ENCODE results near the gene SMPD2. TPM values are rescaled to one million over a fixed set of nuclear protein-coding genes. Genes with fewer than 3 reads are reported as not detected.

SMPD2 gene
- total and polyA plus RNA-seq, 9 of the 15 experiments (the other 6 are each of a cell fraction or from before 2014, with no cell fraction given), result 0.13 to 21.8 (median 18.3) TPM

- Histone ChIP-seq H3K4me3 (peak overlapping the region; percentile 20; the same call in 1 of the 2 replicates), H3K9ac (ENCODE audit: insufficient read depth in 1 of 2, low read depth in 2 of 2, low read length in 2 of 2) (peak overlapping the region in 1 of 2 experiments; percentile 49; a peak in 1 of 4 replicates)
- WGBS (ENCODE audit: insufficient coverage, low coverage, missing lambda C conversion rate), result 78% methylated on average over 7 of the region's 7 CpGs
These were observed 40.5 kb downstream of the SMPD2 start for GRCh38 chr6:109480993-109481480.

DNA sequence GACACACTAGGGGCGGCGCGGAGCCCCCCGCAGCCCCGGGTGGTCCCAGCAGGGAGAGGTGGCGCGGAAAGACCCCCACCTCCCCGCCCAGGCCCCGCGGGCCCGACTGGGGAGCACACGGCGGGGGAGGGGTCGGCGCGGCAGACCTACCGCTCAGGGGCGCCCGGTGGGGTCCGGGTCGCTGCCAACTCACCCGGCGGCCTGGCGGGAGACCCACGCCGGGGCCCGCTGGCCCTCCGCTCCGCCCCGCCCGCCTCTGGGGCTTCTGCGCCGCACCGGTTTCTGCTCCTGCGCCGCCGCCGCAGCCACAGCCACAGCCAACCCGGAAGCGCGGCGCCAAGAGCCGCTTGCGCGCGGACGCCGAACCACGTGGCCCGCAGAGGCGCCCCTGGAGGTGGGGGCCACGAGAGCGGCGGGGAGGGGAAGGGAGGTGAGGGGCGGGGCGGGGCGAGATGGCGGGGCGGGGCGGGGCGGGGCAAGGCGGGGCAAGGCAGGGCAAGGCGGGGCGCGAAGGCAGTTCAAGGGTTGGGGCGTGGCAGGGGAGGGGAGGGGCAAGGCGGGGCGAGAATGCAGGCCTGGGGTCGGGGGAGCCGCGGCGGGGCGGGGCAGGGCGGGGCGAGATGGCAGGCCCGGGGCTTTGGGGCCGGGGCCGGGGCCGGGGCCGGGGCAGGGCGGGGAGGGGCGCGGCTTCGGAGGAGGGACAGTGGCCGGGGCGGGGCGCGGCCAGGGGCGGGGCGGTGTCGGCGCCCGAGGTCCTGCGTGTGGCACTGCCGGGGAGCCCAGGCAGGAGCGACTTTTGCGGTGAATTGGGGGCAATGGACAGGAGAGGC is 42.6 kb downstream of the SMPD2 start, which contains the start of gene ZBTB24:
TSS of gene ZBTB24 (minus strand) at position 315 of the 830 bp plus-strand sequence. CDS start 1,193 bp downstream, outside the sequence.
- intact Hi-C loops (cut with micrococcal nuclease), result no loop called here
- H3K4me1 ChIP-seq (replicated peaks in 1 of 2; ENCODE audit: control insufficient read depth in 2 of 2, insufficient read depth in 2 of 2, low read length in 2 of 2), result peaks cover 22 to 29% of the 10 kb centered on the region in 2 experiments
- H4K20me1 ChIP-seq (replicated peaks; ENCODE audit: control insufficient read depth, insufficient read depth, low read length), result no peaks in the 10 kb centered on the region
- ChIA-PET POLR2A (interaction anchor here (1.2 to 1.4 kb wide), 5 partner anchors 8 to 38 kb away, joined by 3 to 7 read pairs (median 6); partner anchors contain the start of gene MICAL1), CTCF (ENCODE audit: low intra/inter-chr PET ratio) (interaction anchor here (0.7 kb wide), 1 partner anchor 175 kb away, joined by 3 read pairs; no protein-coding TSS in a partner anchor)
- peak within 1 kb of the TSS; percentile 71 to 95 for H3K9ac ChIP-seq (ENCODE audit: insufficient read depth in 1 of 2, low read depth in 2 of 2, low read length in 2 of 2)
- H3K9me3 ChIP-seq (replicated peaks; ENCODE audit: control insufficient read depth, insufficient read depth, low read depth, low read length), result no peaks in the 10 kb centered on the region
- DNase-seq (ENCODE audit: extremely low read depth in 1 of 4, low spot score in 3 of 4), result peak; percentile 94 to 97 (median 97)
- no peak for FAIRE-seq
- H3K27ac ChIP-seq (ENCODE audit: extremely low read depth, low read depth, low read length), result peak within 1 kb of the TSS; percentile 81
- ATAC-seq, result peak; percentile 93
- in situ Hi-C loops (cut with MboI), result no loop called here
- no peaks in the 10 kb centered on the region for H3K27me3 ChIP-seq (ENCODE audit: control insufficient read depth in 2 of 2, insufficient read depth in 2 of 2, low read length in 2 of 2)
- H2AFZ ChIP-seq (ENCODE audit: low read depth, low read length), result peak within 1 kb of the TSS; percentile 98
- WGBS (ENCODE audit: insufficient coverage, low coverage, missing lambda C conversion rate), result under 1% methylated on average over 46 of the region's 97 CpGs
- no peaks in the 10 kb centered on the region for H3K9me1 ChIP-seq (ENCODE audit: control insufficient read depth, insufficient read depth, low read length)
- H3K79me2 ChIP-seq (ENCODE audit: control insufficient read depth, insufficient read depth, low read length), result peaks cover 47% of the 10 kb centered on the region
- no TSS peak for BruUV-seq (replicated peaks)
- H3K4me3 ChIP-seq, result peak within 1 kb of the TSS; percentile 85
- peak within 1 kb of the TSS; percentile 88 for H3K4me2 ChIP-seq (ENCODE audit: insufficient read depth, low read length)
- peaks cover 33% of the 10 kb centered on the region for H3K36me3 ChIP-seq (ENCODE audit: control insufficient read depth, insufficient read depth, low read length)
- TF ChIP-seq MAZ (CRISPR knock-in tag; conservative IDR thresholded peaks at IDR 0.05 in 1 of 2, IDR thresholded peaks at IDR 0.05 in 1 of 2) (peak; percentile 95 to 96), DPF2 (IDR thresholded peaks at IDR 0.05) (no peak), MLX (CRISPR knock-in tag; conservative IDR thresholded peaks at IDR 0.05) (no peak), KDM5B (IDR thresholded peaks at IDR 0.05; ENCODE audit: insufficient replicate concordance, low read depth, low read length) (peak; percentile 63), SIN3B (IDR thresholded peaks at IDR 0.05; ENCODE audit: low read depth) (peak; percentile 41; the same call in 1 of the 2 replicates), KHSRP (IDR thresholded peaks at IDR 0.05) (no peak)
- TF ChIP-seq, protein P1, sequence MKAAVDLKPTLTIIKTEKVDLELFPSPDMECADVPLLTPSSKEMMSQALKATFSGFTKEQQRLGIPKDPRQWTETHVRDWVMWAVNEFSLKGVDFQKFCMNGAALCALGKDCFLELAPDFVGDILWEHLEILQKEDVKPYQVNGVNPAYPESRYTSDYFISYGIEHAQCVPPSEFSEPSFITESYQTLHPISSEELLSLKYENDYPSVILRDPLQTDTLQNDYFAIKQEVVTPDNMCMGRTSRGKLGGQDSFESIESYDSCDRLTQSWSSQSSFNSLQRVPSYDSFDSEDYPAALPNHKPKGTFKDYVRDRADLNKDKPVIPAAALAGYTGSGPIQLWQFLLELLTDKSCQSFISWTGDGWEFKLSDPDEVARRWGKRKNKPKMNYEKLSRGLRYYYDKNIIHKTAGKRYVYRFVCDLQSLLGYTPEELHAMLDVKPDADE (conservative IDR thresholded peaks at IDR 0.05; ENCODE audit: control insufficient read depth, low read depth, low read length), result 0 out of 2 replicates have a peak, but pooled peaks have one; percentile 60

More at GRCh38 chr6:109480993-109481480, 40.5 kb downstream of the SMPD2 start:
- TF ChIP-seq CEBPG (CRISPR knock-in tag; IDR thresholded peaks at IDR 0.05), result 0 out of 2 replicates have a peak, but pooled peaks have one; percentile 26
- no peak for TF ChIP-seq CEBPG (tag; conservative IDR thresholded peaks at IDR 0.05 in 1 of 2, IDR thresholded peaks at IDR 0.05 in 1 of 2)
- TF ChIP-seq MTF1 (CRISPR knock-in tag; IDR thresholded peaks at IDR 0.05; ENCODE audit: borderline replicate concordance), result no peak
- DNase-seq (ENCODE audit: extremely low read depth in 1 of 4, low spot score in 3 of 4), result no peak
- in situ Hi-C loops (cut with MboI), result no loop called here
- Histone ChIP-seq H4K20me1 (replicated peaks; ENCODE audit: control insufficient read depth, insufficient read depth, low read length) (0 out of 2 replicates have a peak, but pooled peaks cover 3% of the 10 kb centered on the region), H3K27ac (ENCODE audit: extremely low read depth, low read depth, low read length) (no peak overlapping the region), H3K4me1 (replicated peaks in 1 of 2; ENCODE audit: control insufficient read depth in 2 of 2, insufficient read depth in 2 of 2, low read length in 2 of 2) (peaks cover 26 to 34% of the 10 kb centered on the region in 2 experiments), H3K27me3 (ENCODE audit: control insufficient read depth in 2 of 2, insufficient read depth in 2 of 2, low read length in 2 of 2) (no peaks in the 10 kb centered on the region), H3K9me3 (replicated peaks; ENCODE audit: control insufficient read depth, insufficient read depth, low read depth, low read length) (no peaks in the 10 kb centered on the region), H3K4me2 (ENCODE audit: insufficient read depth, low read length) (peak overlapping the region; percentile 50; the same call in 1 of the 2 replicates), H3K36me3 (ENCODE audit: control insufficient read depth, insufficient read depth, low read length) (peaks cover 52% of the 10 kb centered on the region), H3K9me1 (ENCODE audit: control insufficient read depth, insufficient read depth, low read length) (no peaks in the 10 kb centered on the region), H3K79me2 (ENCODE audit: control insufficient read depth, insufficient read depth, low read length) (peaks cover 66% of the 10 kb centered on the region), H2AFZ (ENCODE audit: low read depth, low read length) (no peak overlapping the region)
- no peak for FAIRE-seq
- ChIA-PET POLR2A (interaction anchor here (0.6 to 1.6 kb wide), 4 partner anchors 10 to 21 kb away, joined by 3 to 4 read pairs (median 4); no protein-coding TSS in a partner anchor), CTCF (ENCODE audit: low intra/inter-chr PET ratio) (no interaction called here)
- intact Hi-C loops (cut with micrococcal nuclease), result no loop called here
- ATAC-seq, result no peak
- BruUV-seq (replicated peaks), result TSS peak; percentile 46
